HepG2 (cell line): ENCODE measurements around the gene PLA2G7.

Experiments used
- EZH2 ChIP-seq: conservative IDR thresholded peaks from 2 replicates; pipeline ENCODE4 v1.6.1; 2012; ENCODE audit warnings: mild to moderate bottlenecking, low read depth, low read length, moderate library complexity
- FOXA1 ChIP-seq, 2 experiments: fragments of 450-650 bp in 1 of 2; sonication (generic) in 1 of 2; formaldehyde crosslinking in 1 of 2; IDR thresholded peaks; 2 replicates each; pipeline versions ENCODE4 v1.4.0 to v1.6.1; 2016 to 2020; ENCODE audit warnings: missing genetic modification reagents in 1 of 2
- HCFC1 ChIP-seq: fragments of 150-350 bp; IDR thresholded peaks from 2 replicates; pipeline ENCODE4 v1.6.1; 2014; ENCODE audit warnings: low read depth, low read length
- PHB2 ChIP-seq: fragments of 450-650 bp; IDR thresholded peaks from 2 replicates; pipeline ENCODE4 v1.6.1; 2018; ENCODE audit not compliant: partially characterized antibody
- RXRA ChIP-seq: sonication (generic); formaldehyde crosslinking; IDR thresholded peaks from 2 replicates; pipeline ENCODE4 v1.5.1; 2020; ENCODE audit warnings: missing genetic modification reagents
- ZBTB7A ChIP-seq: sonication (generic); formaldehyde crosslinking; IDR thresholded peaks from 2 replicates; pipeline ENCODE4 v1.8.0; 2022; ENCODE audit warnings: mild to moderate bottlenecking, missing genetic modification reagents
- TF ChIP-seq, protein P1 (sequence below): sonication (generic); formaldehyde crosslinking; IDR thresholded peaks from 2 replicates; pipeline ENCODE4 v1.4.0; 2020; ENCODE audit warnings: mild to moderate bottlenecking, missing genetic modification reagents
- TF ChIP-seq, protein P2 (sequence below): sonication (generic); formaldehyde crosslinking; IDR thresholded peaks from 2 replicates; pipeline ENCODE4 v1.8.1; 2022; ENCODE audit warnings: low read depth, mild to moderate bottlenecking, missing genetic modification reagents
- TF ChIP-seq, protein P3 (sequence below), 2 experiments: sonication (generic) in 1 of 2; formaldehyde crosslinking in 1 of 2; IDR thresholded peaks; 2 replicates each; pipeline versions ENCODE4 v1.5.1 to v1.6.1; 2011 to 2020; ENCODE audit warnings: borderline replicate concordance in 1 of 2, low read depth in 1 of 2, low read length in 1 of 2, mild to moderate bottlenecking in 1 of 2, missing genetic modification reagents in 1 of 2, moderate library complexity in 1 of 2

DNA sequence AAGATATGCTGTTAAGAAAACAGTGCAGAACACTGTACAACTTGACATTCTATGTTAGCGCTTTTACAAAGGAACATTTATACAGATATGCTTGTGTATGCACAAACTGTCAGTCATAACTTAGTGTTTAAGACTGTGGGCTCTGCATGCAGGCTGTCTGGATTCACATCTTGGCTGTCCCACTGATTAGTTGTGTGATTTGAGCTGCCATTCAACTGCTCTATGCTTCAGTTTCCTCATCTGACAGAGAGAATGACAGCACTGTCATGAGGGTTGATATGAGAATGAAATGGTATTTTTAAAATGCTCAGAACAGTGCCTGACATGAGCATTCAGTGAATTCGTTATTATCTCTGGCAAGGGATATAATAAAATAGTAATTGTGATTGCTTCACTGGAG, 73.7 kb downstream of the PLA2G7 start:
- TF ChIP-seq, protein P1, sequence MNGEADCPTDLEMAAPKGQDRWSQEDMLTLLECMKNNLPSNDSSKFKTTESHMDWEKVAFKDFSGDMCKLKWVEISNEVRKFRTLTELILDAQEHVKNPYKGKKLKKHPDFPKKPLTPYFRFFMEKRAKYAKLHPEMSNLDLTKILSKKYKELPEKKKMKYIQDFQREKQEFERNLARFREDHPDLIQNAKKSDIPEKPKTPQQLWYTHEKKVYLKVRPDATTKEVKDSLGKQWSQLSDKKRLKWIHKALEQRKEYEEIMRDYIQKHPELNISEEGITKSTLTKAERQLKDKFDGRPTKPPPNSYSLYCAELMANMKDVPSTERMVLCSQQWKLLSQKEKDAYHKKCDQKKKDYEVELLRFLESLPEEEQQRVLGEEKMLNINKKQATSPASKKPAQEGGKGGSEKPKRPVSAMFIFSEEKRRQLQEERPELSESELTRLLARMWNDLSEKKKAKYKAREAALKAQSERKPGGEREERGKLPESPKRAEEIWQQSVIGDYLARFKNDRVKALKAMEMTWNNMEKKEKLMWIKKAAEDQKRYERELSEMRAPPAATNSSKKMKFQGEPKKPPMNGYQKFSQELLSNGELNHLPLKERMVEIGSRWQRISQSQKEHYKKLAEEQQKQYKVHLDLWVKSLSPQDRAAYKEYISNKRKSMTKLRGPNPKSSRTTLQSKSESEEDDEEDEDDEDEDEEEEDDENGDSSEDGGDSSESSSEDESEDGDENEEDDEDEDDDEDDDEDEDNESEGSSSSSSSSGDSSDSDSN (CRISPR knock-in tag): no peak
- no peak for TF ChIP-seq EZH2
- TF ChIP-seq PHB2: no peak
- TF ChIP-seq, protein P2, sequence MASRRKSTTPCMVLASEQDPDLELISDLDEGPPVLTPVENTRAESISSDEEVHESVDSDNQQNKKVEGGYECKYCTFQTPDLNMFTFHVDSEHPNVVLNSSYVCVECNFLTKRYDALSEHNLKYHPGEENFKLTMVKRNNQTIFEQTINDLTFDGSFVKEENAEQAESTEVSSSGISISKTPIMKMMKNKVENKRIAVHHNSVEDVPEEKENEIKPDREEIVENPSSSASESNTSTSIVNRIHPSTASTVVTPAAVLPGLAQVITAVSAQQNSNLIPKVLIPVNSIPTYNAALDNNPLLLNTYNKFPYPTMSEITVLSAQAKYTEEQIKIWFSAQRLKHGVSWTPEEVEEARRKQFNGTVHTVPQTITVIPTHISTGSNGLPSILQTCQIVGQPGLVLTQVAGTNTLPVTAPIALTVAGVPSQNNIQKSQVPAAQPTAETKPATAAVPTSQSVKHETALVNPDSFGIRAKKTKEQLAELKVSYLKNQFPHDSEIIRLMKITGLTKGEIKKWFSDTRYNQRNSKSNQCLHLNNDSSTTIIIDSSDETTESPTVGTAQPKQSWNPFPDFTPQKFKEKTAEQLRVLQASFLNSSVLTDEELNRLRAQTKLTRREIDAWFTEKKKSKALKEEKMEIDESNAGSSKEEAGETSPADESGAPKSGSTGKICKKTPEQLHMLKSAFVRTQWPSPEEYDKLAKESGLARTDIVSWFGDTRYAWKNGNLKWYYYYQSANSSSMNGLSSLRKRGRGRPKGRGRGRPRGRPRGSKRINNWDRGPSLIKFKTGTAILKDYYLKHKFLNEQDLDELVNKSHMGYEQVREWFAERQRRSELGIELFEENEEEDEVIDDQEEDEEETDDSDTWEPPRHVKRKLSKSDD (CRISPR knock-in tag): no peak
- TF ChIP-seq, protein P3, sequence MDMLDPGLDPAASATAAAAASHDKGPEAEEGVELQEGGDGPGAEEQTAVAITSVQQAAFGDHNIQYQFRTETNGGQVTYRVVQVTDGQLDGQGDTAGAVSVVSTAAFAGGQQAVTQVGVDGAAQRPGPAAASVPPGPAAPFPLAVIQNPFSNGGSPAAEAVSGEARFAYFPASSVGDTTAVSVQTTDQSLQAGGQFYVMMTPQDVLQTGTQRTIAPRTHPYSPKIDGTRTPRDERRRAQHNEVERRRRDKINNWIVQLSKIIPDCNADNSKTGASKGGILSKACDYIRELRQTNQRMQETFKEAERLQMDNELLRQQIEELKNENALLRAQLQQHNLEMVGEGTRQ (IDR thresholded peaks at IDR 0.05; ENCODE audit: low read depth, low read length): no peak
- TF ChIP-seq, protein P3 (CRISPR knock-in tag; IDR thresholded peaks at IDR 0.05; ENCODE audit: borderline replicate concordance): no peak
- TF ChIP-seq FOXA1 (IDR thresholded peaks at IDR 0.05): no peak
- TF ChIP-seq FOXA1 (CRISPR knock-in tag; IDR thresholded peaks at IDR 0.05): no peak
- no peak for TF ChIP-seq ZBTB7A
- TF ChIP-seq RXRA (CRISPR knock-in tag): no peak
- TF ChIP-seq HCFC1: no peak
